GM12892 (cell line): ENCODE results near the gene TCEA2.

Experiments used
- POLR2A ChIP-seq: IDR thresholded peaks from 2 replicates; pipeline ENCODE4 v1.6.1; 2011; ENCODE audit warnings: low read depth, low read length, control low read depth
- POLR2AphosphoS5 ChIP-seq: IDR thresholded peaks from 2 replicates; pipeline ENCODE4 v1.6.1; 2011; ENCODE audit warnings: low read depth, low read length, control low read depth
- TAF1 ChIP-seq: IDR thresholded peaks from 2 replicates; pipeline ENCODE4 v1.6.1; 2011; ENCODE audit warnings: low read depth, mild to moderate bottlenecking, control low read depth, low read length, borderline replicate concordance

DNA sequence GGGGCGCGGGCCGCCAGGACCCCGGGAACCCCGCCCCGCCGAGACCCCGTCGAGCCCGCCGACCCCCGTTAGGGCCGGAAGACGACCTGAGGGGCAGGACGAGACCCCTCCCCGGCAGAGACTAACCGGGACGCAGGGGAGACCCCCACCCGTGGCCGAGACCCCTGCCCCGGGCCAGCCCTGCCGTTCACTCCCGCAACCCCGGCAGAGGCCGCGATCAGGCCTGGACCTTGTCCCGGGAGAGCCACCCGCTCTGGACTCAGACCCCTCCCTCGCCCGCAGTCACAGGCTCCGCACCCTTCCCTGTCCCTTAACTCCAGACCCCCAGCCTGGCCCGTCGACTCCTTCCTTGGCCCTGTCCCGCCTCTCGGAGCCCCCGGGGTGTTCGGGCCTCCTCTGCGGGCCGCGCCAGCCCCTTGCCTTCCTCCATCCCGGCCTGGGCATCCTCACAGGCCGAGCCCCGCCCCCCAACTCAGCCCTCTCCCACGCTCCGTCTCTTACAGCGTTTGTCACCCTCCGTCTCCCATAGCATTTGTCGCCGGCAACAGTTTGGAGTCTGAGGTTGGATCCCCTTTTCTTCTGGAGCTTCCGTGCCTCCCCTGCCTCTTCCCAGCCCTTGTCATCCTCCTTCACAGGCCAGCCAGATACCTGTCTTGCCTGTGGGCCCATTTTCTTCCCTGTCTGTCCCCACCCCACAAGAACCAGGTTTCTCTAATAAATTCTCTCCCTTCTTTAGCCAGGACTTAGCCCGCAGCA lies 569 bp downstream of the TCEA2 start:
- no peak for TF ChIP-seq TAF1
- no peak for TF ChIP-seq POLR2A
- no peak for TF ChIP-seq POLR2AphosphoS5
